GM10266 (cell line): ENCODE measurements around the gene IPO8.

ENCODE experiments used
- DNase-seq: peaks from one replicate; pipeline ENCODE4 v3.0.0; 2012; ENCODE audit errors: extremely low spot score
- CTCF ChIP-seq: IDR thresholded peaks from 2 replicates; pipeline ENCODE4 v1.5.1; 2012; ENCODE audit warnings: mild to moderate bottlenecking, low read depth; ENCODE audit not compliant: control insufficient read depth, insufficient read depth; ENCODE audit errors: missing control alignments

IPO8 gene

GRCh38 chr12:30585877-30586276 is 109.8 kb downstream of the IPO8 start:
- no peak for TF ChIP-seq CTCF
- no peak for DNase-seq

- no peak for DNase-seq
- no peak for TF ChIP-seq CTCF
These were observed 112.7 kb downstream of the IPO8 start for GRCh38 chr12:30582943-30583342.

- TF ChIP-seq CTCF = no peak
- DNase-seq = no peak
These were observed 115.3 kb downstream of the IPO8 start for GRCh38 chr12:30580344-30580743.
